Stimulated activated CD4-positive, alpha-beta T cell treated with anti-CD3 and anti-CD28 coated beads, Interleukin-4, amount 100 ng/mL, for 48 hours (primary cell): ENCODE measurements around the gene GPRASP1.
A peak's percentile ranks its signal among the peaks of the same experiment; 100 is the strongest.
"Not testable (repeated sequence)": the region's sequence is repeated elsewhere in the genome, so short reads cannot be mapped to it uniquely, and the experiment has no call there.

Source experiments
- DNase-seq, 2 donors: peaks; one replicate each; pipeline ENCODE4 v3.0.0-alpha.2; 2020; ENCODE audit warnings: low read depth in 2 of 2

Gene GPRASP1

GRCh38 chrX:102651242-102652011, at the start of gene GPRASP1:
TSS of gene GPRASP1 (plus strand) at chrX:102651483. CDS start at chrX:102653914, 2,431 bp downstream.
- no peak for DNase-seq

- no peak for DNase-seq
These were observed 47.0 kb upstream of the GPRASP1 start for GRCh38 chrX:102604327-102604726.

GRCh38 chrX:102606115-102606514, 45.2 kb upstream of the GPRASP1 start:
- DNase-seq = no peak

GRCh38 chrX:102610905-102611304, 40.4 kb upstream of the GPRASP1 start:
- DNase-seq = no peak

GRCh38 chrX:102624105-102624504, 27.2 kb upstream of the GPRASP1 start:
- no peak for DNase-seq

- DNase-seq = no peak
These were observed 23.6 kb upstream of the GPRASP1 start for GRCh38 chrX:102627640-102628039.

- DNase-seq = no peak
These were observed 13.7 kb upstream of the GPRASP1 start for GRCh38 chrX:102637561-102637960.

- no peak for DNase-seq
These were observed 411 bp upstream of the GPRASP1 start for GRCh38 chrX:102650903-102651241.

GRCh38 chrX:102652031-102652688, 877 bp downstream of the GPRASP1 start:
- no peak for DNase-seq

- DNase-seq = no peak
These were observed 3.4 kb downstream of the GPRASP1 start for GRCh38 chrX:102654696-102655095.

- no peak for DNase-seq
These were observed 7.3 kb downstream of the GPRASP1 start for GRCh38 chrX:102658556-102658955.

GRCh38 chrX:102659790-102660757, 8.8 kb downstream of the GPRASP1 start:
- DNase-seq = peak; percentile 73 to 81

GRCh38 chrX:102663820-102664219, 12.5 kb downstream of the GPRASP1 start:
- DNase-seq = not testable (repeated sequence)

- DNase-seq = not testable (repeated sequence)
These were observed 15.8 kb downstream of the GPRASP1 start for GRCh38 chrX:102667034-102667433.

GRCh38 chrX:102669526-102669925, 18.2 kb downstream of the GPRASP1 start:
- DNase-seq = no peak

- DNase-seq = no peak
These were observed 21.6 kb downstream of the GPRASP1 start for GRCh38 chrX:102672856-102673255.

GRCh38 chrX:102677479-102677878, 26.2 kb downstream of the GPRASP1 start:
- DNase-seq = not testable (repeated sequence)

- no peak for DNase-seq
These were observed 33.7 kb downstream of the GPRASP1 start for GRCh38 chrX:102684772-102685520.

GRCh38 chrX:102694749-102695148, 43.5 kb downstream of the GPRASP1 start:
- no peak for DNase-seq

- no peak for DNase-seq
These were observed 45.0 kb downstream of the GPRASP1 start for GRCh38 chrX:102696306-102696705.

GRCh38 chrX:102697494-102697893, 46.2 kb downstream of the GPRASP1 start:
- no peak for DNase-seq
